PC-9 (cell line): ENCODE results near the gene RUNX1. TPM values are rescaled to one million over a fixed set of nuclear protein-coding genes. Genes with fewer than 3 reads are reported as not detected.

Experiments used
- BruUV-seq: library from RNA; stranded (reverse); fragments of 400-500 nt; replicated peaks from 2 replicates; lab custom pipeline; 2021; lab: Mats Ljungman, UMichigan
- CTCF ChIA-PET: fragments of 300-600 bp; sonication (Branson Sonifier 250); formaldehyde crosslinking; loops from one replicate; lab custom pipeline; 2022; ENCODE audit warnings: antibody characterized with exemption; lab: Charles Lee
- POLR2A ChIA-PET: fragments of 300-600 bp; sonication (Branson Sonifier 250); formaldehyde crosslinking; loops from one replicate; lab custom pipeline; 2022; ENCODE audit warnings: antibody characterized with exemption; ENCODE audit not compliant: unreplicated experiment; lab: Charles Lee
- DNase-seq, 2 experiments: peaks; one replicate each; pipeline versions ENCODE4 v3.0.0 to v3.0.0-alpha.2; 2015 to 2022; ENCODE audit warnings: mixed read lengths in 1 of 2
- H2AFZ ChIP-seq: fragments of 200-600 bp; sonication (generic); 2 replicates; pipeline ENCODE4 v1.8.1; 2017; ENCODE audit warnings: antibody characterized with exemption
- H3F3A ChIP-seq: fragments of 200-600 bp; sonication (generic); 2 replicates; pipeline ENCODE4 v1.8.1; 2017; ENCODE audit warnings: antibody characterized with exemption, mild to moderate bottlenecking, low read depth; ENCODE audit not compliant: insufficient read depth
- H3K27ac ChIP-seq: fragments of 200-600 bp; sonication (generic); 2 replicates; pipeline ENCODE4 v1.6.1; 2016; ENCODE audit warnings: mixed run types
- H3K27me3 ChIP-seq: fragments of 200-600 bp; sonication (generic); 2 replicates; pipeline ENCODE4 v1.6.1; 2016; ENCODE audit warnings: low read depth, mixed run types; ENCODE audit not compliant: insufficient read depth
- H3K36me3 ChIP-seq: fragments of 200-600 bp; sonication (generic); 2 replicates; pipeline ENCODE4 v1.6.1; 2016; ENCODE audit warnings: low read depth, mixed run types
- H3K4me1 ChIP-seq: fragments of 200-600 bp; sonication (generic); replicated peaks from 2 replicates; pipeline ENCODE4 v1.6.1; 2016; ENCODE audit warnings: mixed run types; ENCODE audit not compliant: insufficient read depth
- H3K4me2 ChIP-seq: fragments of 200-600 bp; sonication (generic); 2 replicates; pipeline ENCODE4 v1.6.1; 2017; ENCODE audit warnings: mixed run types
- H3K4me3 ChIP-seq: fragments of 200-600 bp; sonication (generic); 2 replicates; pipeline ENCODE4 v1.6.1; 2016; ENCODE audit warnings: mixed run types
- H3K79me2 ChIP-seq: fragments of 200-600 bp; sonication (generic); 2 replicates; pipeline ENCODE4 v1.6.1; 2017; ENCODE audit warnings: low read depth, mixed run types
- H3K9me2 ChIP-seq: fragments of 200-600 bp; sonication (generic); 2 replicates; pipeline ENCODE4 v1.8.1; 2017; ENCODE audit warnings: mild to moderate bottlenecking; ENCODE audit not compliant: insufficient read depth
- H3K9me3 ChIP-seq: fragments of 200-600 bp; sonication (generic); 2 replicates; pipeline ENCODE4 v1.8.1; 2016; ENCODE audit warnings: low read depth; ENCODE audit not compliant: insufficient read depth
- H4K20me1 ChIP-seq: fragments of 200-600 bp; sonication (generic); 2 replicates; pipeline ENCODE4 v1.8.1; 2017; ENCODE audit not compliant: insufficient read depth
- CTCF ChIP-seq: fragments of 200-600 bp; sonication (generic); conservative IDR thresholded peaks from 2 replicates; pipeline ENCODE4 v1.6.1; 2017; ENCODE audit warnings: mixed run types, antibody characterized with exemption, mild to moderate bottlenecking, moderate library complexity
- EZH2 ChIP-seq: fragments of 200-600 bp; sonication (generic); IDR thresholded peaks from 2 replicates; pipeline ENCODE4 v1.8.0; 2017; ENCODE audit warnings: antibody characterized with exemption, low read depth
- intact Hi-C: fragments of 100-400 bp; cut with micrococcal nuclease; formaldehyde crosslinking; loops from one replicate; pipeline ENCODE4 v1.10.0; 2022; ENCODE audit not compliant: unreplicated experiment
- total RNA-seq: library from RNA; stranded (reverse); gene quantifications from 2 replicates; pipeline ENCODE4 v1.2.3, GENCODE V29; 2021

The RUNX1 gene
- total RNA-seq, 1 experiment from 2014 or later = 58.5 TPM

- no peak for DNase-seq
- no peaks in the 10 kb centered on the region for H3K27me3 ChIP-seq
- no TSS peak for BruUV-seq
- peaks cover 85% of the 10 kb centered on the region for H3K4me1 ChIP-seq
- H3K9me3 ChIP-seq = no peaks in the 10 kb centered on the region
- intact Hi-C loops = no loop called here
- H3K79me2 ChIP-seq = peaks cover 83% of the 10 kb centered on the region
- H3K36me3 ChIP-seq = peaks cover 21% of the 10 kb centered on the region
- H3K4me3 ChIP-seq = no peak overlapping the region
- H3K4me2 ChIP-seq = no peak overlapping the region; the same call in 1 of the 2 replicates
- ChIA-PET POLR2A (no interaction called here), CTCF (no interaction called here)
- no peak overlapping the region for H2AFZ ChIP-seq
- no peaks in the 10 kb centered on the region for H3K9me2 ChIP-seq
- H3K27ac ChIP-seq = peak overlapping the region; percentile 96; the same call in 1 of the 2 replicates
- H3F3A ChIP-seq = peaks cover 61% of the 10 kb centered on the region
- H4K20me1 ChIP-seq = peaks cover 8% of the 10 kb centered on the region
- TF ChIP-seq EZH2 = no peak
- no peak for TF ChIP-seq CTCF
Observed at GRCh38 chr21:34840693-34841092, 208.4 kb downstream of the RUNX1 start.

- Histone ChIP-seq H3K9me3 (no peaks in the 10 kb centered on the region), H3K79me2 (peaks cover 85% of the 10 kb centered on the region), H3K4me1 (peaks cover 82% of the 10 kb centered on the region), H3K4me2 (peak overlapping the region; percentile 78), H3K36me3 (peaks cover 27% of the 10 kb centered on the region), H2AFZ (no peak overlapping the region), H3K27ac (peak overlapping the region; percentile 96; the same call in 1 of the 2 replicates), H3K9me2 (no peaks in the 10 kb centered on the region), H3K27me3 (no peaks in the 10 kb centered on the region), H3K4me3 (peak overlapping the region; percentile 5; the same call in 1 of the 2 replicates), H4K20me1 (peaks cover 8% of the 10 kb centered on the region), H3F3A (peaks cover 61% of the 10 kb centered on the region)
- ChIA-PET CTCF (interaction anchor here (0.5 kb wide), 1 partner anchor 48 kb away, joined by 5 read pairs; no protein-coding TSS in a partner anchor), POLR2A (interaction anchor here (0.5 kb wide), 1 partner anchor 1211 kb away, joined by 3 read pairs; no protein-coding TSS in a partner anchor)
- intact Hi-C loops = no loop called here
- no peak for DNase-seq
- no TSS peak for BruUV-seq
- TF ChIP-seq CTCF = no peak
Observed at GRCh38 chr21:34838956-34839820, 209.9 kb downstream of the RUNX1 start.

GRCh38 chr21:34836933-34837505 is 212.1 kb downstream of the RUNX1 start:
- Histone ChIP-seq H3K9me3 (no peaks in the 10 kb centered on the region), H3K36me3 (peaks cover 41% of the 10 kb centered on the region), H4K20me1 (peaks cover 4% of the 10 kb centered on the region), H3K79me2 (peaks cover 83% of the 10 kb centered on the region), H2AFZ (no peak overlapping the region), H3K27ac (peak overlapping the region; percentile 96), H3F3A (peaks cover 51% of the 10 kb centered on the region), H3K4me2 (peak overlapping the region; percentile 78), H3K4me3 (peak overlapping the region; percentile 56), H3K27me3 (no peaks in the 10 kb centered on the region), H3K4me1 (peaks cover 72% of the 10 kb centered on the region), H3K9me2 (no peaks in the 10 kb centered on the region)
- CTCF ChIA-PET = interaction anchor here (0.5 kb wide), 1 partner anchor 50 kb away, joined by 4 read pairs; no protein-coding TSS in a partner anchor
- no TSS peak for BruUV-seq
- no peak for TF ChIP-seq CTCF
- no peak for TF ChIP-seq EZH2
- no peak for DNase-seq
- POLR2A ChIA-PET = interaction anchor here (0.6 to 1.0 kb wide), 5 partner anchors 9 to 130 kb away, joined by 3 to 7 read pairs (median 5); no protein-coding TSS in a partner anchor
- intact Hi-C loops = loop anchor here (1.0 to 2.0 kb wide), 3 partner anchors 8 to 52 kb away; no protein-coding TSS in a partner anchor
